Measurements from ENCODE around the gene TSPYL2. TPM values are rescaled to one million over a fixed set of nuclear protein-coding genes. Genes with fewer than 3 reads are reported as not detected.

TSPYL2 gene
- polyA plus RNA-seq, 2 of the 4 experiments (the other 2 are of a cell fraction) = 24.9 to 27.2 TPM

GRCh38 chrX:53082773-53083616 is 828 bp downstream of the TSPYL2 start:
- ChIA-PET POLR2A (interaction anchor here (1.3 to 1.4 kb wide), 5 partner anchors 10 to 1917 kb away, joined by 4 to 30 read pairs (median 5); partner anchors contain the start of genes APEX2, KANTR and KDM5C), CTCF (interaction anchor here (1.5 kb wide), 1 partner anchor 12 kb away, joined by 5 read pairs; no protein-coding TSS in a partner anchor)
- 36% methylated on average over 24 of the region's 31 CpGs for WGBS (ENCODE audit: missing lambda C conversion rate)
- Histone ChIP-seq H3K27ac (peak overlapping the region; percentile 76 to 93), H3K4me3 (peak overlapping the region; percentile 71), H3K4me1 (peaks cover 15% of the 10 kb centered on the region), H3K4me2 (peak overlapping the region; percentile 87), H3K9me3 (no peaks in the 10 kb centered on the region)
- ATAC-seq (no peak), FAIRE-seq (no peak), DNase-seq (ENCODE audit: low read depth in 1 of 2, low spot score in 1 of 2) (no peak)
- TF ChIP-seq MAX (IDR thresholded peaks at IDR 0.05) (no peak), HOXA7 (CRISPR knock-in tag; IDR thresholded peaks at IDR 0.05) (no peak), CHD4 (IDR thresholded peaks at IDR 0.05; ENCODE audit: borderline replicate concordance) (no peak), ZNF302 (CRISPR knock-in tag; IDR thresholded peaks at IDR 0.05) (no peak), JUNB (IDR thresholded peaks at IDR 0.05) (no peak), NPAS2 (CRISPR knock-in tag; IDR thresholded peaks at IDR 0.05; ENCODE audit: borderline replicate concordance) (no peak), BCL3 (IDR thresholded peaks at IDR 0.05) (no peak), FOSB (CRISPR knock-in tag; IDR thresholded peaks at IDR 0.05) (no peak), SMC3 (IDR thresholded peaks at IDR 0.05) (no peak), E2F6 (IDR thresholded peaks at IDR 0.05; ENCODE audit: borderline replicate concordance, low read depth) (no peak), HES2 (IDR thresholded peaks at IDR 0.05) (no peak), BHLHE40 (IDR thresholded peaks at IDR 0.05; ENCODE audit: low read depth, low read length) (no peak), HOXB5 (CRISPR knock-in tag; IDR thresholded peaks at IDR 0.05) (no peak), HEYL (CRISPR knock-in tag; IDR thresholded peaks at IDR 0.05) (no peak), RFX5 (IDR thresholded peaks at IDR 0.05) (no peak), CHD2 (IDR thresholded peaks at IDR 0.05; ENCODE audit: low read length, partially characterized antibody) (no peak), TP53 (CRISPR knock-in tag; IDR thresholded peaks at IDR 0.05) (no peak), ZC3H11A (IDR thresholded peaks at IDR 0.05) (no peak)

GRCh38 chrX:53084043-53084570 is 1.9 kb downstream of the TSPYL2 start:
- CTCF ChIA-PET = no interaction called here
- DNase-seq (ENCODE audit: low read depth in 1 of 2, low spot score in 1 of 2) (no peak), FAIRE-seq (no peak), ATAC-seq (no peak)
- H3K4me1 ChIP-seq = peaks cover 15% of the 10 kb centered on the region
- TF ChIP-seq POLR2AphosphoS2 (conservative IDR thresholded peaks at IDR 0.05; ENCODE audit: low read length) = no peak
- no peaks in the 10 kb centered on the region for H3K9me3 ChIP-seq
- WGBS (ENCODE audit: missing lambda C conversion rate) = 93% methylated on average over 2 of the region's 4 CpGs
- POLR2A ChIA-PET = no interaction called here
- H3K27ac ChIP-seq = no peak overlapping the region
- no peak overlapping the region for H3K4me3 ChIP-seq
- 0 out of 3 replicates have a peak overlapping the region, but pooled peaks have one; percentile 87 for H3K4me2 ChIP-seq

GRCh38 chrX:53084863-53085262 is 2.7 kb downstream of the TSPYL2 start:
- Histone ChIP-seq H3K9me3 (no peaks in the 10 kb centered on the region), H3K4me1 (peaks cover 15% of the 10 kb centered on the region), H3K4me2 (no peak overlapping the region), H3K4me3 (no peak overlapping the region), H3K27ac (no peak overlapping the region)
- ChIA-PET POLR2A (no interaction called here), CTCF (no interaction called here)
- DNase-seq (ENCODE audit: low read depth in 1 of 2, low spot score in 1 of 2) = no peak
- FAIRE-seq = no peak
- ATAC-seq = no peak
- WGBS (ENCODE audit: missing lambda C conversion rate) = 97% methylated on average over 8 of the region's 9 CpGs
- no peak for TF ChIP-seq HEYL (CRISPR knock-in tag; IDR thresholded peaks at IDR 0.05)
- TF ChIP-seq HMGXB4 (CRISPR knock-in tag; IDR thresholded peaks at IDR 0.05; ENCODE audit: borderline replicate concordance) = no peak
- TF ChIP-seq POLR2A (IDR thresholded peaks at IDR 0.05; ENCODE audit: low read length) = no peak
- TF ChIP-seq ZSCAN20 (CRISPR knock-in tag; IDR thresholded peaks at IDR 0.05) = no peak
- no peak for TF ChIP-seq PHF8 (IDR thresholded peaks at IDR 0.05; ENCODE audit: borderline replicate concordance, low read depth)
- TF ChIP-seq ZNF302 (CRISPR knock-in tag; IDR thresholded peaks at IDR 0.05) = no peak
- no peak for TF ChIP-seq CBX2 (IDR thresholded peaks at IDR 0.05; ENCODE audit: borderline replicate concordance, low read depth)
- no peak for TF ChIP-seq HDAC2 (IDR thresholded peaks at IDR 0.05)
- no peak for TF ChIP-seq CHD2 (IDR thresholded peaks at IDR 0.05; ENCODE audit: low read length, partially characterized antibody)
- TF ChIP-seq JUN (IDR thresholded peaks at IDR 0.05) = no peak
- TF ChIP-seq HOXB13 (CRISPR knock-in tag; IDR thresholded peaks at IDR 0.05; ENCODE audit: low read depth) = no peak
- no peak for TF ChIP-seq POLR2AphosphoS2 (conservative IDR thresholded peaks at IDR 0.05; ENCODE audit: low read length)
- no peak for TF ChIP-seq ZC3H11A (IDR thresholded peaks at IDR 0.05)
- TF ChIP-seq RAD21 (conservative IDR thresholded peaks at IDR 0.05 in 1 of 2, IDR thresholded peaks at IDR 0.05 in 1 of 2) = no peak
- no peak for TF ChIP-seq KDM1A (IDR thresholded peaks at IDR 0.05; ENCODE audit: low read depth)
- TF ChIP-seq MYC (IDR thresholded peaks at IDR 0.05; ENCODE audit: borderline replicate concordance, low read length) = no peak
- no peak for TF ChIP-seq MAX (IDR thresholded peaks at IDR 0.05)
